NB4 (cell line): ENCODE data around the gene ARHGAP26.

Experiments
- MYC ChIP-seq: IDR thresholded peaks from 2 replicates; pipeline ENCODE4 v1.6.1; 2011; ENCODE audit warnings: low read depth, low read length
- POLR2A ChIP-seq: IDR thresholded peaks from 2 replicates; pipeline ENCODE4 v1.6.1; 2011; ENCODE audit warnings: mild to moderate bottlenecking; ENCODE audit not compliant: insufficient read length; ENCODE audit errors: extremely low read depth
- TF ChIP-seq, protein P1 (sequence below): IDR thresholded peaks from one replicate; pipeline ENCODE4 v1.5.1; 2012; ENCODE audit warnings: low read depth, low read length
- TF ChIP-seq, protein P2 (sequence below): IDR thresholded peaks from 2 replicates; pipeline ENCODE4 v1.6.1; 2011; ENCODE audit warnings: low read depth, low read length

DNA sequence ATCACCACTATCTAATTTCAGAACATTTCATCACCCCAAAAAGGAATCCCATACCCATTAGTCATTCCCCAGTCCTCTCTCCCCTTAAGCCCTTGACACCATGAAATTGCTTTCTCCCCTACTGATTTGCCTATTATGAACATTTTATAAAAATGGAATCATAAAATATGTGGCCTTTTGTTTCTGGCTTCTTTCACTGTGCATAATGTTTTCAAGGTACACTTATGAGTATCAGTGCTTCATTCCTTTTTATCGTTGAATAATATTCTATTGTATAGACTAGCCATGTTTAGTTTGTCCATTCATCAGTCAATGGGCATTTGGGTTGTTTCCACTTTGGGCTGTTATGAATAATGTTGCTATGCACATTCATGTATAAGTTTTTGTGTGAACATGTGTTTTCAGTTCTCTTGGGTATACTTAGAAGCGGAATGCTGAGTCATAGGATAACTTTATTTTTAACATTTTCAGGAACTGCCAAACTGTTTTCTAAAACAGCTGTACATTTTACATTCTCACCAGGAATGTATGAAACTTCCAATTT is 43.9 kb upstream of the ARHGAP26 start:
- TF ChIP-seq, protein P1, sequence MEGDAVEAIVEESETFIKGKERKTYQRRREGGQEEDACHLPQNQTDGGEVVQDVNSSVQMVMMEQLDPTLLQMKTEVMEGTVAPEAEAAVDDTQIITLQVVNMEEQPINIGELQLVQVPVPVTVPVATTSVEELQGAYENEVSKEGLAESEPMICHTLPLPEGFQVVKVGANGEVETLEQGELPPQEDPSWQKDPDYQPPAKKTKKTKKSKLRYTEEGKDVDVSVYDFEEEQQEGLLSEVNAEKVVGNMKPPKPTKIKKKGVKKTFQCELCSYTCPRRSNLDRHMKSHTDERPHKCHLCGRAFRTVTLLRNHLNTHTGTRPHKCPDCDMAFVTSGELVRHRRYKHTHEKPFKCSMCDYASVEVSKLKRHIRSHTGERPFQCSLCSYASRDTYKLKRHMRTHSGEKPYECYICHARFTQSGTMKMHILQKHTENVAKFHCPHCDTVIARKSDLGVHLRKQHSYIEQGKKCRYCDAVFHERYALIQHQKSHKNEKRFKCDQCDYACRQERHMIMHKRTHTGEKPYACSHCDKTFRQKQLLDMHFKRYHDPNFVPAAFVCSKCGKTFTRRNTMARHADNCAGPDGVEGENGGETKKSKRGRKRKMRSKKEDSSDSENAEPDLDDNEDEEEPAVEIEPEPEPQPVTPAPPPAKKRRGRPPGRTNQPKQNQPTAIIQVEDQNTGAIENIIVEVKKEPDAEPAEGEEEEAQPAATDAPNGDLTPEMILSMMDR, result no peak
- TF ChIP-seq POLR2A (no peak), MYC (no peak)
- TF ChIP-seq, protein P2, sequence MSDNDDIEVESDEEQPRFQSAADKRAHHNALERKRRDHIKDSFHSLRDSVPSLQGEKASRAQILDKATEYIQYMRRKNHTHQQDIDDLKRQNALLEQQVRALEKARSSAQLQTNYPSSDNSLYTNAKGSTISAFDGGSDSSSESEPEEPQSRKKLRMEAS, result no peak
